Loucy (cell line): ENCODE measurements around the gene TET3.

ENCODE experiments used
- EZH2phosphoT487 ChIP-seq: fragments of 200-600 bp; IDR thresholded peaks from 2 replicates; pipeline ENCODE4 v1.6.1; 2018; ENCODE audit warnings: antibody characterized with exemption, mild to moderate bottlenecking, moderate library complexity, borderline replicate concordance
- TF ChIP-seq, protein P1 (sequence below): fragments of 200-600 bp; sonication (generic); conservative IDR thresholded peaks from 2 replicates; pipeline ENCODE4 v1.5.1; 2014; ENCODE audit warnings: mild to moderate bottlenecking, antibody characterized with exemption, low read length

DNA sequence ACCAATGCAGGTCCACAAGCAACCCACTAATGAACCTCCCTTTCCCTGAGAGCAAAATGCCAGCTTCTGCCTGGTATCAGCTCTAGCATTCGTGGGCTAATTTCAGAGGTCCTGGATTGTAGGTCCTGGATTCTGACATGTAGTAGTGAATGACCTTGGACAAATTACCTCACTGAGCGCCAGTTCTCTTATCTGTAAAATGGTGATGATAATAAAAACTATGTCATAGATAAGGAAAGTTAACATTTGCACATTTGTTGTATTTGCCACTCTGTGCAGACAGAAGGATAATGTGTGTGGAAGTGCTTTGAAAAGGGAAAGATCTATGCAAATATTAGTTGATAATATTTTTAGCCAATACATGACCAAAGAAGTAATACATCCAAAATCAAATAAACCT, 4.1 kb upstream of the TET3 start:
- TF ChIP-seq, protein P1, sequence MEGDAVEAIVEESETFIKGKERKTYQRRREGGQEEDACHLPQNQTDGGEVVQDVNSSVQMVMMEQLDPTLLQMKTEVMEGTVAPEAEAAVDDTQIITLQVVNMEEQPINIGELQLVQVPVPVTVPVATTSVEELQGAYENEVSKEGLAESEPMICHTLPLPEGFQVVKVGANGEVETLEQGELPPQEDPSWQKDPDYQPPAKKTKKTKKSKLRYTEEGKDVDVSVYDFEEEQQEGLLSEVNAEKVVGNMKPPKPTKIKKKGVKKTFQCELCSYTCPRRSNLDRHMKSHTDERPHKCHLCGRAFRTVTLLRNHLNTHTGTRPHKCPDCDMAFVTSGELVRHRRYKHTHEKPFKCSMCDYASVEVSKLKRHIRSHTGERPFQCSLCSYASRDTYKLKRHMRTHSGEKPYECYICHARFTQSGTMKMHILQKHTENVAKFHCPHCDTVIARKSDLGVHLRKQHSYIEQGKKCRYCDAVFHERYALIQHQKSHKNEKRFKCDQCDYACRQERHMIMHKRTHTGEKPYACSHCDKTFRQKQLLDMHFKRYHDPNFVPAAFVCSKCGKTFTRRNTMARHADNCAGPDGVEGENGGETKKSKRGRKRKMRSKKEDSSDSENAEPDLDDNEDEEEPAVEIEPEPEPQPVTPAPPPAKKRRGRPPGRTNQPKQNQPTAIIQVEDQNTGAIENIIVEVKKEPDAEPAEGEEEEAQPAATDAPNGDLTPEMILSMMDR: no peak
- no peak for TF ChIP-seq EZH2phosphoT487
